GM21825 (cell line): ENCODE data around the gene METTL25B.

Source experiments
- ATAC-seq: cut with Tn5 transposase; IDR thresholded peaks from one replicate; pipeline ENCODE4 v1.9.1; 2021; ENCODE audit warnings: mild to moderate bottlenecking, moderate library complexity; ENCODE audit not compliant: unreplicated experiment

Gene METTL25B

DNA sequence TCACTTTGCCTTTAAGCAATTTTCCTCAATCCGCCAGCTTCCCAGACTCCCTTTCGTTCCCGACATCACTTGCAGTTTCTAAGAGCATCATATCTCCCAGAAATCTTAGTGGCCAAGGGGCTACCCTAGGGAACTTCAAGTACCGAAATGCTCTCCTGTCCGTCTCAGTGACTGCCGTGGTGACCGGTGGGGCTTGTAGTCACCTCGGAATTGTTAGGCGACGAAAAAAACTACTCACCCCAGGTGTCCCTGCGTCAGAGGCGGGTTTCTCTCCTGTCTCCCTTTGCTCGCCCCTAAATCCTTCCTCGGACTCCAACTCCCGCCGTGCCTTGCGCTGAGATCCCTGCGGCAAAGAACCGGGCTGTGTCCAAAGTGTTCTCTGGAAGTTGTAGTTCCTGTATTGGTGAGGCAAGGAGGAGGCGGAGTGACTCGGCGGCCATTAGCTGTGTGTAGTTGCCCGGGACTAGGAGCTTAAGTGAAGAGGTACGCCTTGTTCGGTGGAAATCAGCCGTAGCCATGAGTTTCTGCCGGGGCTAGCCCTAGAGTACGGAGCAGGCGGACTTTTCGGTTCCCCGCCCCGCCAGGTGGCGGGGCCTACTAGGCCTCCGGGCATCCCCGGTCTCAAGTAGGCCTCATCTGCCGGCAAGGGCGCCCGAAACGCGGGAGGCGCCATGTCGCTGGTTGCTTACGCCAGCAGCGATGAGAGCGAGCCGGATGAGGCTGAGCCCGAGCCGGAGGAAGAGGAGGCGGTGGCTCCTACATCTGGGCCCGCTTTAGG, 39.0 kb downstream of the METTL25B start, which contains the start of gene PRCC:
Gene PRCC (plus strand): TSS at position 435 of the 778 bp plus-strand sequence. CDS start 237 bp downstream, at position 672.
- peak; percentile 90 for ATAC-seq

DNA sequence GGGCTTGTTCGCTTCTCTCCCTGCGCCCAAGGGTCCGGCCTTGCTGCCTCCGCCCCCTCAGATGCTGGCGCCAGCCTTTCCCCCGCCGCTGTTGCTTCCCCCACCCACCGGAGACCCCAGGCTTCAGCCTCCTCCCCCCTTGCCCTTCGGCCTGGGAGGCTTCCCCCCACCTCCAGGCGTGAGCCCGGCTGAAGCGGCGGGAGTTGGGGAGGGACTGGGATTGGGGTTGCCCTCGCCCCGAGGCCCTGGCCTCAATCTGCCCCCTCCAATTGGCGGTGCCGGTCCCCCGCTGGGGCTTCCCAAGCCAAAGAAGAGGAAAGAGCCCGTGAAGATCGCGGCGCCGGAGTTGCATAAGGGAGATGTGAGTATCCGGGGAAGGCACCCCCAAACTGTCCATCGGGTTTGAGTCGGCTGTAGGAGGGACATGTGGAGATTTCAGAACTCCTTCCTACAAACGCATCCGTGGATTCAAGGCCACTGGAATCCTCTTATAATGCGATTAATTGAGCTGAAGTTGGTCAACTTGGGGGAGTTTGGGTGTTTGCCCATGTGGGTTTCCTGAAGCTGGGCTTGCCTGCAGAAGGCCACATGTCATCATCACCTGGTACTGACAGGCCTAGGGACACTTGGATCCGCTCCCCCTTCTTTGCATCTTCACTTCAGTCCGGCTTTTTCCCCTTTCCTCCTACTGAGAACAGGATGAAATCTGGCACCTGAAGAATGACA, 39.8 kb downstream of the METTL25B start:
- ATAC-seq, result peak; percentile 6

DNA sequence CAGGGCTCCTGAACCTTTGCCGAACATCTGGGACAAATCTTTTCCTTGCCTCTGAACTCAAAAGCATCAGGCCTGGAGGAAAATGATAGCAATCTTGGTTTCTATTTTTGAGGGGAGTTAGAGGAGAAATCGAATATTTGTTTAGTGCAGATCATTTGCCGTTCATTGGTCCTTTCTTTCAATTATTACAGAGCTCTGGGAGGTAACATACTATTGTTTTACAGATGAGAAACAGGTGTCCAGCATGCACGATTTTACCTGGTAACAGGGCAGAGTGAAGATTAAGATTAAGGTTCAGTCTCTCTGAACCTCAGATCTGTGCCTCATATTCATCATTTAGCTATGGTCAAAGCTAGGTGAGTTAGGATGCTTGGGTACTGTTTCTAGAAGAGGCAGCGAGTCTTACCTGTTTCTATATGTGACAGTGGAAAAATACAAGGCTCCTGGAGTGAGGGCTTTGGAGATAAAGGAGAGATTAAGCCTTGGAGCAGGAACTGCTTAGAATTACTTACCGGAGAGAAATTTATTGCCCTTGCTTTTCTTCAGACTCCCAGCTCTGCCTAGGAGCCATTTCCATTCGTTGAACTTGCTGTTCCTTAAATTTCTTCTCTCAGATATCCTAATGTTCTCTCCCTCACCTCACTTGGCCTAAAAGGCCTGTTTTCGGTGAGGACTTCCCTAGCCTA, 40.5 kb downstream of the METTL25B start:
- ATAC-seq, result no peak

DNA sequence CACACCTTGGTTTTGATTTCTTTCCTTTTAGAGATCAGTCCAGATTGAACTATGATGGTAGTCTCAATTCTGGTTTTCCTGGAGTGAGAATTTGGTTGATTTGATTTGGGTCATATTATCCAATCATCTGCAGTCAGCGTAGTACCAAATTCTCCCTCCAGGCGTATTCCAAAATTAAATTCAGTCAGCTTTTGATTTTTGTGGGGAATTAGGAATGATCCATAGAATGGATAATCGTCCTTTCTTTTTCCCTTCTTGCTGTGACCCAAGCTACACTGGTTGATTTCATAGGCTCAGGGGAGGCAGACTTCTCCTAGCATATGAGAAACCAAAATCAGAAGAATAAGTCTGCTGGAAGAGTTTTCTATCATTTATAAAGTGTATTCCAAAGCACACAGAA, 44.0 kb downstream of the METTL25B start:
- no peak for ATAC-seq

DNA sequence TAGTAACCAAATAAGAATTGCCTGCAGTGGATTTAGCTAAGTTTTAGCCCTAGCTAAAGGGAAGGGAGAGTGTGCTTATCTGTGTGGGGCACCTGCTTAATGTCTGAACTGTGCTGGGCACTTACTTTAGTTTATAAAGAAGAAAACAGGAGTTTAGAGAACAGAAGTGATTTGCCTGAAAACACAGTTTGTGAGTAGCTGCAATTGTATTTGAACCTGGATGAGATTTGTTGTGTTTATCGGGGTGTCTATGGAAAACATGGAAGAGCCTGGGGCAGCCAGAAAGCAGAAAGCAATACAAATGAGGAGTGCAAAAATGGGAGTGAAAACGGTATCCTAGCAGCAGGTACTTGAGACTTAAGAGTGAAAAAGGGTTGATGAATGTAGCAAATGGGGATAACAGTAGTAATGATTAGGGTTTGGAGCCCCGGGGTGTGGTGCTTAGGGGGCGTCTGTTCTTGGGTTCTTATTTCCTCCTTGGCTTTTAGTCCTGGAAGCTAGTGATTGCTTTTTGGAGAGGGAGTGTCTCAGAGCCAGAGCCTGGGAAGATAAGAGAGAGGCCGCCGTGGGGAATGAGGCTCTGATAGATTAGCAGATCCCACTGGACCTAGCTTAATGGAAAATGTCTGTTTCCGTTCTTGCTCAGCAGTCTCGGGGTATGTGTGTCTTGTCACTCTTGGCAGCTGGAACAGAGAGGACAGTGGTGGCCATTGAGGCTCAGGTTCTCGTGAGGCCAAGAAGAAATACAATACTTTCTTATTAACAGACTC, 44.6 kb downstream of the METTL25B start:
- no peak for ATAC-seq

DNA sequence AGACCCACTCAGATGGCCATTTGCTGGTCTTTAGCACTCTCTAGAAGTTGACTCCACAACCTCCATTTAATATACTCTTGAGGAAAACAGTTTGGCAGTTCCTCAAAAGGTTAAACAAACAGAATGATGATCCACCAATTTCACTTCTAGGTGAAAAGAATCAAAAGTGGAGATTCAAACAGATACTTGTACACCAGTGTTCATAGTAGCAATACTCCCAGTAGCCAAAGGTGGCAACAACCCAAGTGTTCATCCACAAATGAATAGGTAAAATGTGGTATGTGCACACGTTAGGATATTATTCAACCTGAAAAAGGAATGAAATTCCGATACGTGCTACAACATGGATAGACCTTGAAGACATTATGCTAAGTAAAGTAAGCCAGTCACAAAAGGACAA, 45.3 kb downstream of the METTL25B start:
- no peak for ATAC-seq

DNA sequence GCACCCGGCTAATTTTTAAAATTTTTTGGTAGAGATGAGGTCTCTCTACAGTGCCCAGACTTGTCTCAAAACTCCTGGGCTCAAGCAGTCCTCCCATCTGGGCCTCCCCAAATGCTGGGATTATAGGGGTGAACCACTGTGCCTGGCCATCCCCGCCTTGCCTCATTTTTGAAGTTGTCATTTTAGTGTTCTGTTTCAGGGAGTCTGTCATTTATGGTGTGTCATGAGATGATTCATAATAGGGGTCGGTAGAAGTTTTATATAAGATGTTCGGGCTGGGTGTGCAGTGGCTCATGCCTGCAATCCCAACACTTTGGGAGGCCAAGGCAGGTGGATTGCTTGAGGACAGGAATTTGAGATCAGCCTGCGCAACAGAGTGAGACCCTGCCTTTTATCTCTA, 47.5 kb downstream of the METTL25B start:
- ATAC-seq, result no peak

DNA sequence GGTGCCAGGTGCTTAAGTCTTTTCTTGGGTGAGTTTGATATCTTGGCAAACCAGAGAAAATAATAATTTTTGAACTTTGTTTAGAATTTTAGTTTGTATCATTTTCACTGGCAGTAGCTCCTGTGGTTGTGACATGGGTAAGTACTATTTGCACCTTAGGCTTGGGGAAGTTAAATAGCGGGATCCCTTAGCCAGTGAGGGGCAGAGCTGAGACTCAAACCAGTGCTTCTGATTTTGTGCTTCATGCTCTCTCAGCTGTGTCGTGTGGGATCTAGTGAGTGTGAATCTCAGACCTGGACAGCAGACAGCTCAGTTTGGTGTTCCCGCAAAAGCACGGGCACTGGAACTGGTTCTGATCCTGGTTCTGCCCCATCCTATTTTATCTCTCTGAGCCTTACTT, 48.7 kb downstream of the METTL25B start:
- ATAC-seq, result no peak

DNA sequence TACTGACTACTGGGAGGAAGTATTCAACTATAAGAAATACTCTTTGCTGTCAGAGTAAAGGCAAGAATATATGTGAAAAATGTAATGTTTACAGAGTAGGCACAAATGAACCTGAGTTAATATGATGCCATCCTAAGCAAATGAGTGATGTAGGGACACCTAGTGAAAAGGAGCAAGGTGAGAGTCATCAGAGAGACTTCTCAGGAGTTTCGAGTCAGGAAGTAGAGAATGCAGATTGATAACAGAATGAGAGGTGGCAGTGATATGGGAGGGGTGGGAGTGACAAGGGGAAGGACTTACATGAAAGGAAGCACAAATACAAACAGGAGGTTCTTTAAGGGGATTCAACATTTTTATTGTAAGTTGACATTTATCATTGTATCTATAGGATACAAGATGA, 49.3 kb downstream of the METTL25B start:
- ATAC-seq, result no peak

DNA sequence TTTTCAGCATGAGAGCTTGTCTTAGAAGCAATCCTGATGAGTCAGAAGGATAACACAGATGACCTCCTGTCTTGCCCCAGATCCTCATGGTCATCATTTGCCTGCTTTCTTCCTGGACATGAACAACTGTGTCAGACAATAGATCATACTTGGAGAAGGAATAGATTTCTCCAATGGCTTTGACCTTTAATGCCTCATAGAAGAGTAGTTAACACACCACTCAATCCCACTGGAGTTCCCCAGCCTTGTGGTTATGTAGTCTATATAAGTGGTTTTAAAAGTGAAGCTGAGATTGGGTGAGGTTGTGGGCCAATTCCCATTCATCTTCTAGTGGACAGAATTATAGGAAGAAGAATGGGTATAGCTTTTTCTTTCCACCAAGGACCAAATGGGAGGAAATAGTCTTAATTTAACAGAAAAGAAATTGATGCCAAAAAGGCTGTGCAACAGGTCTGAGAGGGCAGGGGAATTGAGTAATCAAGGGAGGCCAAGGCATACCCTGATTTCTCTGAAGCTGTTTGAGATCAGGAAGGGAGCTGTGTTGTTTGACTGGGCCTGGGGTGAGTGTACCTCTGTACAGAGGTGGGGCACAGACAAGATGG, 53.4 kb downstream of the METTL25B start:
- ATAC-seq, result no peak

DNA sequence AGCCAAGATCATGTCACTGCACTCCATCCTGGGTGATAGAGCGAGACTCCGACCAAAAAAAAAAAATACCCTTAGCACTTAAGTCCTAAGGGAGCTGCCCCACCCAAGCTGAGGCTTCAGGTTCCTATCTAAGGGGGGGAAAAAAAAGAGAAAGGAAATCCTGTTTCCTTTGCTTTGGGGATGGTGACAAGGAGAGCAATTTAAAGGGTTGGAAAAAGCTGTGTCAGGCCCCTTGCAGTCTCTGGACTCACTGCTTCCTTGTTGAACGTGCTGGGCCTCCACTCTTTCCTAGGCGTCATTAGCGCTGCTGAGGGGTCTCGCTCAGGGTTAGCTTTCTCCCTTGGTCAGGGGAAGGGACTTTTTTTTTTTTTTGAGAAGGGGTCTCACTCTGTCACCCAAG, 57.2 kb downstream of the METTL25B start:
- no peak for ATAC-seq
